Colonic mucosa (tissue), 4 donors: ENCODE results near the gene TMEM244. TPM values are rescaled to one million over a fixed set of nuclear protein-coding genes. Genes with fewer than 3 reads are reported as not detected.
"Not testable (repeated sequence)": the region's sequence is repeated elsewhere in the genome, so short reads cannot be mapped to it uniquely, and the experiment has no call there.

Source experiments
- DNase-seq: peaks from one replicate; pipeline ENCODE4 v3.0.0-alpha.2; 2020
- H3K27ac ChIP-seq: fragments of 200-600 bp; one replicate; pipeline ENCODE4 v1.8.0; 2021
- H3K27me3 ChIP-seq: fragments of 200-600 bp; one replicate; pipeline ENCODE4 v1.8.0; 2021
- H3K36me3 ChIP-seq: fragments of 200-600 bp; one replicate; pipeline ENCODE4 v1.8.0; 2021
- H3K4me1 ChIP-seq: fragments of 200-600 bp; one replicate; pipeline ENCODE4 v1.8.0; 2021; ENCODE audit warnings: mild to moderate bottlenecking
- H3K4me3 ChIP-seq: fragments of 200-600 bp; one replicate; pipeline ENCODE4 v1.8.0; 2021
- H3K9ac ChIP-seq, 2 donors: one replicate each; pipeline ENCODE4 v1.7.0; 2013; ENCODE audit warnings: control low read depth in 2 of 2, low read depth in 2 of 2, low read length in 2 of 2
- H3K9me3 ChIP-seq: fragments of 200-600 bp; one replicate; pipeline ENCODE4 v1.8.0; 2021
- intact Hi-C: fragments of 100-400 bp; cut with DNase I; formaldehyde crosslinking; loops from one replicate; pipeline ENCODE4 v1.14.1; 2022
- total RNA-seq, 2 donors: library from RNA; stranded (reverse); fragmentation: NEBNext Ultra II Directional in 1 of 2; extraction: Animal tissue kit (Norgen Biotek cat#: 25700) in 1 of 2; gene quantifications; one replicate each; pipeline ENCODE4 v1.2.1, GENCODE V29; 2021
- TF ChIP-seq, protein P1 (sequence below): fragments of 200-600 bp; IDR thresholded peaks from one replicate; pipeline ENCODE4 v1.8.0; 2022; ENCODE audit warnings: antibody characterized with exemption, mild to moderate bottlenecking
- donor health status: healthy.
- donor health status: DM: no; HTN: no; CAD: no.
- donor health status: DM: no; HTN: no; CAD: no.

The TMEM244 gene
- total RNA-seq, 2 donors from 2014 or later = not detected

DNA sequence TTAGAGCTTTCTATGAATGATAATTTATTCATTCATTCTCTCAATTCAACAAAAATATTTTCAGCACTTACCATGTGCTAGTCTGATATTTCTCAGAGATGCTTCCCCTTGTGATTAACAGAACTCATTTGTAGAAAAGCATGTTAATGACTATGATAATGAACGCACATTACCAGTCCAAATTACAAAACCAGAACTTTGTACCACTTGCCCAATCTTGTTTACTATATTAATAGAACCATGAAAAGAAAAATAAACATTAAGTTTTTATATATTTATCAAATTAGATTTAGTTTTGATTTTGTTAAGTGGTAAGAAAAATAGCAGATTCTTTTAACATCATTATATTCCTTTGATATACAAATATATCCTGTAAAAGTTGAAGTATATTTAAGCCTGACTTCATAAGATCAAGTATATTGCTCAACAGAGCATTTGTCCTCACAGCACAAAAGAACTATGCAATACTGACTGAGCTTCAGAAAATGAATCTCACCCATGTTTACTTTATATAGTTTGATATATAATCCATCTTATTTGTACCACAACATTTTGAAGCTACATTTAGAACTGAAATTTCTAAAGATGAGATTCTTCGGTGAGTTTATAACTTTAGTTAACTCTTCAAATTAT, 48.9 kb downstream of the TMEM244 start:
- Histone ChIP-seq H3K27ac (no peak overlapping the region), H3K27me3 (no peaks in the 10 kb centered on the region), H3K9ac (no peak overlapping the region), H3K36me3 (no peaks in the 10 kb centered on the region), H3K9me3 (no peaks in the 10 kb centered on the region), H3K4me3 (no peak overlapping the region), H3K4me1 (no peaks in the 10 kb centered on the region)
- TF ChIP-seq, protein P1, sequence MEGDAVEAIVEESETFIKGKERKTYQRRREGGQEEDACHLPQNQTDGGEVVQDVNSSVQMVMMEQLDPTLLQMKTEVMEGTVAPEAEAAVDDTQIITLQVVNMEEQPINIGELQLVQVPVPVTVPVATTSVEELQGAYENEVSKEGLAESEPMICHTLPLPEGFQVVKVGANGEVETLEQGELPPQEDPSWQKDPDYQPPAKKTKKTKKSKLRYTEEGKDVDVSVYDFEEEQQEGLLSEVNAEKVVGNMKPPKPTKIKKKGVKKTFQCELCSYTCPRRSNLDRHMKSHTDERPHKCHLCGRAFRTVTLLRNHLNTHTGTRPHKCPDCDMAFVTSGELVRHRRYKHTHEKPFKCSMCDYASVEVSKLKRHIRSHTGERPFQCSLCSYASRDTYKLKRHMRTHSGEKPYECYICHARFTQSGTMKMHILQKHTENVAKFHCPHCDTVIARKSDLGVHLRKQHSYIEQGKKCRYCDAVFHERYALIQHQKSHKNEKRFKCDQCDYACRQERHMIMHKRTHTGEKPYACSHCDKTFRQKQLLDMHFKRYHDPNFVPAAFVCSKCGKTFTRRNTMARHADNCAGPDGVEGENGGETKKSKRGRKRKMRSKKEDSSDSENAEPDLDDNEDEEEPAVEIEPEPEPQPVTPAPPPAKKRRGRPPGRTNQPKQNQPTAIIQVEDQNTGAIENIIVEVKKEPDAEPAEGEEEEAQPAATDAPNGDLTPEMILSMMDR = no peak
- no peak for DNase-seq
- intact Hi-C loops = no loop called here

DNA sequence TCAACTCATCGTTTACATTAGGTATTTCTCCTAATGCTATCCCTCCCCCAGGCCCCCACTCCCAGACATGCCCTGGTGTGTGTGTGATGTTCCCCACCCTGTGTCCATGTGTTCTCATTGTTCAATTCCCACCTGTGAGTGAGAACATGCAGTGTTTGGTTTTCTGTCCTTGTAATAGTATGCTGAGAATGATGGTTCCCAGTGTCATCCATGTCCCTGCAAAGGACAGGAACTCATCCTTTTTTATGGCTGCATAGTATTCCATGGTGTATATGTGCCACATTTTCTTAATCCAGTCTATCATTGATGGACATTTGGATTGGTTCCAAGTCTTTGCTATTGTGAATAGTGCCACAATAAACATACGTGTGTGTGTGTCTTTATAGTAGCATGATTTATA, 54.0 kb downstream of the TMEM244 start:
- intact Hi-C loops, H3K4me1 ChIP-seq: not testable (repeated sequence)

DNA sequence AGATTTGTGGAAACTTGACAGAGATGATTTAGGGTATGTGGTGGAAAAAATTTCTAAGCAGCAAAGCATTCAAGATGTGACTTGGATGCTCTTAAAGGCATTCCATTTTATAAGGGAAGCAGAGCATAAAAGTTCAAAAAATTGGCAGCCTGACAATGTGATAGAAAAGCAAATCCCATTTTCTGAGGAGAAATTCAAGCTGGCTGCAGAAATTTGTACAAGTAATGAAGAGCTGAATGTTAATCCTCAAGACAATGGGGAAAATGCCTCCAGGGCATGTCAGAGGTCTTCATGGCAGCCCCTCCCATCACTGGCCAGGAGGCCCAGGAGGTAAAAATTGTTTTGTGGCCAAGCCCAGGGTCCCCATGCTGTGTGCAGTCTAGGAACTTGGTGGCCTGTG, 58.2 kb downstream of the TMEM244 start:
- H3K9ac ChIP-seq, H3K27me3 ChIP-seq, intact Hi-C loops, H3K4me1 ChIP-seq, DNase-seq, H3K9me3 ChIP-seq, H3K36me3 ChIP-seq, H3K27ac ChIP-seq, H3K4me3 ChIP-seq: not testable (repeated sequence)

More for the DNA sequence above, 54.0 kb downstream of the TMEM244 start:
- not testable (repeated sequence) for DNase-seq, H3K27me3 ChIP-seq, H3K27ac ChIP-seq, H3K4me3 ChIP-seq, H3K9me3 ChIP-seq, H3K9ac ChIP-seq, H3K36me3 ChIP-seq

DNA sequence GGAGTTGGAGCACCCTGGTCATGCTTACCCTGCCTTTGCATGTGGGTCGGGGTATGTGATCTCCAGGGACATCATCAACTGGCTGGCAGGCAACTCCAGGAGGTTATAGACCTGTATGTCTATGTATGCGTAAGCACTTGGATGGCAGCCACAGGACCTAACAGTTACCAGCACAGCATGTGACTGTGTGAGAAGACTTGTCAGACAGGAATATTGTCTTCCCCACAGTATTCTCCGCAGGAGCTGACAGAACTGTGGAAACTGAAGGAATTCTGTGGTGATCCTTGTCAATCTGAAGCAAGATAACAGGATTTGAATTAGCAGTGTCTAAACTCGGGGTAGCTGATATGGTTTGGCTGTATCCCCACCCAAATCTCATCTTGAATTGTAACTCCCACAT, 59.2 kb downstream of the TMEM244 start:
- no peaks in the 10 kb centered on the region for H3K9me3 ChIP-seq
- H3K4me1 ChIP-seq = no peaks in the 10 kb centered on the region
- no peak overlapping the region for H3K9ac ChIP-seq
- no peaks in the 10 kb centered on the region for H3K36me3 ChIP-seq
- DNase-seq = no peak
- no peak overlapping the region for H3K27ac ChIP-seq
- no peak overlapping the region for H3K4me3 ChIP-seq
- TF ChIP-seq, protein P1 = no peak
- intact Hi-C loops = no loop called here
- no peaks in the 10 kb centered on the region for H3K27me3 ChIP-seq

DNA sequence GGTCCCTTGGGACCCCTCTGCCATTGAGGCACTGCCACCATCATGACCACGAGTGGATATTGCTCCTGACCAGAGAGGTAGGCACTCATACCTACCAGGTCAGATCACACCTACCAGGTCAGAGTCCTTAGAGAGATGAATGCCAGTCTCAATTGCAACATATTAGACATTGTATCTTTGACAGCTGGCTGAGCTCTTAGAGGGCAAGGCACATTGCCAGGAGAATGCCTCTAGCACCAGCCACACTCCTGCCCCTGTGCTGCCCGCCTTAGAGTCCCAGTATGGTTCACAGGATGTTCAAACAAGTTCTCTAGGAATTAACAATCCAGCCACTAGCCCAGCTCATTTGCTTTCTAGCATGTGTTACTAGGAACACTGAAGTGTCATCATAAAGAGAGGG, 65.9 kb downstream of the TMEM244 start:
- Histone ChIP-seq H3K9me3 (no peaks in the 10 kb centered on the region), H3K27ac (no peak overlapping the region), H3K4me3 (no peak overlapping the region), H3K4me1 (no peaks in the 10 kb centered on the region), H3K36me3 (no peaks in the 10 kb centered on the region), H3K27me3 (no peaks in the 10 kb centered on the region), H3K9ac (no peak overlapping the region)
- DNase-seq = no peak
- intact Hi-C loops = no loop called here
- TF ChIP-seq, protein P1 = no peak

DNA sequence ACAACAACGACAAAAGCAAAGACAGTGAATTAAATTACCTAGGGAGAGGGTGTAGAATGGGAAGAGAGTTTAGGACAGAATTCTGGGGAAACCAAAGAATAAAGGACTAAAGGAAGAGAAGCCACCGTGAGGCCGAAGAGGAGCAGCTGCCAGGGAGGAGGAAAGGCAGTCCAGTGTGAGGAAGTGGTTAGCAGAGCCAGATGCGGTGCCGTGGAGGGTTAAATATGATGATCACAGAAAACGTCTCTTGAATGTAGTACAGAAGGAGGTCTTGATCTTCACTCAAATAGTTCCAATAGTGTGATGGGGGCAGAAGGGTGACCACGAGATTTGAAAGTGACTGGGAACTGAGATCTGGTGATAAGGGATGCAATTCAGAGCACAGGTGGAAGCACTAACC, 67.7 kb downstream of the TMEM244 start:
- H3K4me3 ChIP-seq = no peak overlapping the region
- TF ChIP-seq, protein P1 = no peak
- no peaks in the 10 kb centered on the region for H3K9me3 ChIP-seq
- no peaks in the 10 kb centered on the region for H3K36me3 ChIP-seq
- no peak overlapping the region for H3K27ac ChIP-seq
- H3K27me3 ChIP-seq = no peaks in the 10 kb centered on the region
- intact Hi-C loops = no loop called here
- DNase-seq = no peak
- H3K4me1 ChIP-seq = no peaks in the 10 kb centered on the region
- H3K9ac ChIP-seq = no peak overlapping the region
